Fibroblast of the aortic adventitia (primary cell): Measurements from ENCODE around the gene TPD52L1. TPM values are rescaled to one million over a fixed set of nuclear protein-coding genes. Genes with fewer than 3 reads are reported as not detected.
A peak's percentile ranks its signal among the peaks of the same experiment; 100 is the strongest.

Source experiments
- DNase-seq: peaks from one replicate; pipeline ENCODE4 v3.0.0-alpha.2; 2010; ENCODE audit warnings: low read depth
- H3K4me3 ChIP-seq: 2 replicates; pipeline ENCODE4 v1.5.1; 2011; ENCODE audit warnings: low read depth, mild to moderate bottlenecking, control low read depth, low read length, moderate library complexity
- CTCF ChIP-seq: IDR thresholded peaks from 2 replicates; pipeline ENCODE4 v1.5.1; 2011; ENCODE audit warnings: mild to moderate bottlenecking, low read length, control low read depth, inconsistent platforms; ENCODE audit not compliant: insufficient read depth
- total RNA-seq: library from RNA; depleted of rRNA; stranded (reverse); fragments of >200 nt; gene quantifications from 2 replicates; pipeline ENCODE4 v1.2.3, GENCODE V29; 2012; ENCODE audit warnings: low replicate concordance

Gene TPD52L1
- total RNA-seq, 1 donor: 20.8 TPM

- TF ChIP-seq CTCF: no peak
- no peak for DNase-seq
- H3K4me3 ChIP-seq: no peak overlapping the region
These were observed 15.5 kb upstream of the TPD52L1 start for GRCh38 chr6:125138083-125138482.

GRCh38 chr6:125140808-125141207 is 12.8 kb upstream of the TPD52L1 start:
- TF ChIP-seq CTCF: no peak
- H3K4me3 ChIP-seq: no peak overlapping the region
- DNase-seq: peak; percentile 42

- TF ChIP-seq CTCF: no peak
- H3K4me3 ChIP-seq: no peak overlapping the region
- no peak for DNase-seq
These were observed 11.0 kb upstream of the TPD52L1 start for GRCh38 chr6:125142618-125143017.

- TF ChIP-seq CTCF: no peak
- no peak overlapping the region for H3K4me3 ChIP-seq
- DNase-seq: no peak
These were observed 8.8 kb upstream of the TPD52L1 start for GRCh38 chr6:125144822-125145221.

- peak; percentile 51 for DNase-seq
- TF ChIP-seq CTCF: no peak
- H3K4me3 ChIP-seq: no peak overlapping the region
These were observed 4.1 kb upstream of the TPD52L1 start for GRCh38 chr6:125149256-125150144.

- DNase-seq: no peak
- TF ChIP-seq CTCF: no peak
These were observed 1.9 kb upstream of the TPD52L1 start for GRCh38 chr6:125151700-125152099.

More at GRCh38 chr6:125151700-125152099, 1.9 kb upstream of the TPD52L1 start:
- H3K4me3 ChIP-seq: no peak overlapping the region
